Endodermal cell (in vitro differentiated cells): ENCODE data around the gene UBASH3A. TPM values are rescaled to one million over a fixed set of nuclear protein-coding genes. Genes with fewer than 3 reads are reported as not detected.

ENCODE experiments used
- DNase-seq: peaks from one replicate; pipeline ENCODE4 v3.0.0-alpha.2; 2017
- H3K27ac ChIP-seq: 2 replicates; pipeline ENCODE4 v1.5.1; 2013; ENCODE audit warnings: mild to moderate bottlenecking, low read depth, low read length, moderate library complexity
- H3K27me3 ChIP-seq: 2 replicates; pipeline ENCODE4 v1.6.1; 2013; ENCODE audit warnings: mild to moderate bottlenecking, low read length, moderate library complexity; ENCODE audit not compliant: insufficient read depth, control insufficient read depth, poor library complexity, severe bottlenecking
- H3K36me3 ChIP-seq: 2 replicates; pipeline ENCODE4 v1.7.0; 2013; ENCODE audit warnings: mild to moderate bottlenecking, low read length, moderate library complexity; ENCODE audit not compliant: control insufficient read depth, insufficient read depth
- H3K4me1 ChIP-seq: one replicate; pipeline ENCODE4 v1.7.0; 2013; ENCODE audit warnings: low read length; ENCODE audit not compliant: control insufficient read depth, insufficient read depth
- H3K4me3 ChIP-seq: 2 replicates; pipeline ENCODE4 v1.5.1; 2013; ENCODE audit warnings: mild to moderate bottlenecking, low read length, moderate library complexity
- H3K9ac ChIP-seq: 2 replicates; pipeline ENCODE4 v1.6.1; 2013; ENCODE audit warnings: mild to moderate bottlenecking, low read length, moderate library complexity; ENCODE audit not compliant: poor library complexity, severe bottlenecking; ENCODE audit errors: extremely low read depth
- H3K9me3 ChIP-seq: 2 replicates; pipeline ENCODE4 v1.6.1; 2013; ENCODE audit warnings: mild to moderate bottlenecking, low read length, moderate library complexity; ENCODE audit not compliant: control insufficient read depth
- H3K27ac Mint-ChIP-seq: 2 replicates; pipeline ENCODE4 v1.8.0; 2020; ENCODE audit warnings: mixed read lengths
- H3K27me3 Mint-ChIP-seq: 2 replicates; pipeline ENCODE4 v1.8.0; 2021; ENCODE audit warnings: mild to moderate bottlenecking, mixed read lengths; ENCODE audit not compliant: insufficient read depth
- H3K36me3 Mint-ChIP-seq: 2 replicates; pipeline ENCODE4 v1.8.0; 2020; ENCODE audit warnings: low read depth, mixed read lengths
- H3K4me1 Mint-ChIP-seq: 2 replicates; pipeline ENCODE4 v1.8.0; 2020; ENCODE audit warnings: mixed read lengths
- H3K4me3 Mint-ChIP-seq: 2 replicates; pipeline ENCODE4 v1.8.0; 2020; ENCODE audit warnings: mild to moderate bottlenecking, moderate library complexity, mixed read lengths
- H3K9me3 Mint-ChIP-seq: 2 replicates; pipeline ENCODE4 v1.8.0; 2020; ENCODE audit warnings: mild to moderate bottlenecking, mixed read lengths
- WGBS, 2 experiments: methylation state at CpG; one replicate each; pipeline versions ENCODE4 v1.1.5 to v1.1.7; 2013; ENCODE audit warnings: missing lambda C conversion rate in 2 of 2, mixed read lengths in 1 of 2; ENCODE audit not compliant: insufficient coverage in 1 of 2, insufficient read length in 1 of 2; 5-methylcytosine and 5-hydroxymethylcytosine counted together
- total RNA-seq, 2 donors: library from RNA; stranded (reverse); fragmentation: NEBNext Ultra II Directional in 1 of 2; extraction: Animal tissue kit (Norgen Biotek cat#: 25700) in 1 of 2; gene quantifications; 2 replicates in 1 of 2; 3 replicates in 1 of 2; pipeline ENCODE4 v1.2.1, GENCODE V29; 2021
- TF ChIP-seq, protein P1 (sequence below): fragments of 200-600 bp; sonication (generic); conservative IDR thresholded peaks from 2 replicates; pipeline ENCODE4 v1.5.0; 2021; ENCODE audit warnings: antibody characterized with exemption, mild to moderate bottlenecking

The UBASH3A gene
- total RNA-seq, 2 donors from 2014 or later, result not detected

DNA sequence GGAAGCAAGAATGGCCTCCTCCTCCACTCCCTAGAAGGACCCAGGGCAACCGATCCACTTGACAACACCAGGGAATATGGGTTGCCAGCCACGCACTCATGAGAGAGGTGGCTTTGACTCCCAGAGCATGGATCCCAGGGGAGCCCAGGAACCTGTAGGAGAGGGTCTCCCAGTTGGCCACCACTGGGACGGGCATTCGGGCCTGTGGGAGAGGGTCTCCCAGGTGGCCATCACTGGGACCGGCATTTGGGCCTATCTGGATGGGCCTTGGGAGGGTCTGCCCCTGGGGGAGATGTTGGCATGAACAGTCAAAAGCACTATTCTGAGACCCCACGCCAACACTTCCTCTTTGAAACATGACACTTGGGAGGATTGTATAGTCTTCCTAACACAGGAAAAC is 37.9 kb upstream of the UBASH3A start:
- Mint-ChIP-seq H3K4me1 (peaks cover 11% of the 10 kb centered on the region), H3K9me3 (no peaks in the 10 kb centered on the region), H3K36me3 (no peaks in the 10 kb centered on the region), H3K27ac (no peak overlapping the region), H3K4me3 (no peak overlapping the region), H3K27me3 (peaks cover 2% of the 10 kb centered on the region)
- Histone ChIP-seq H3K36me3 (no peaks in the 10 kb centered on the region), H3K4me1 (peaks cover 4% of the 10 kb centered on the region), H3K4me3 (no peak overlapping the region), H3K9me3 (no peaks in the 10 kb centered on the region), H3K9ac (no peak overlapping the region), H3K27me3 (no peaks in the 10 kb centered on the region), H3K27ac (no peak overlapping the region)
- 86 to 92% methylated on average over 5 to 6 of the region's 6 CpGs for WGBS, 2 experiments
- TF ChIP-seq, protein P1, sequence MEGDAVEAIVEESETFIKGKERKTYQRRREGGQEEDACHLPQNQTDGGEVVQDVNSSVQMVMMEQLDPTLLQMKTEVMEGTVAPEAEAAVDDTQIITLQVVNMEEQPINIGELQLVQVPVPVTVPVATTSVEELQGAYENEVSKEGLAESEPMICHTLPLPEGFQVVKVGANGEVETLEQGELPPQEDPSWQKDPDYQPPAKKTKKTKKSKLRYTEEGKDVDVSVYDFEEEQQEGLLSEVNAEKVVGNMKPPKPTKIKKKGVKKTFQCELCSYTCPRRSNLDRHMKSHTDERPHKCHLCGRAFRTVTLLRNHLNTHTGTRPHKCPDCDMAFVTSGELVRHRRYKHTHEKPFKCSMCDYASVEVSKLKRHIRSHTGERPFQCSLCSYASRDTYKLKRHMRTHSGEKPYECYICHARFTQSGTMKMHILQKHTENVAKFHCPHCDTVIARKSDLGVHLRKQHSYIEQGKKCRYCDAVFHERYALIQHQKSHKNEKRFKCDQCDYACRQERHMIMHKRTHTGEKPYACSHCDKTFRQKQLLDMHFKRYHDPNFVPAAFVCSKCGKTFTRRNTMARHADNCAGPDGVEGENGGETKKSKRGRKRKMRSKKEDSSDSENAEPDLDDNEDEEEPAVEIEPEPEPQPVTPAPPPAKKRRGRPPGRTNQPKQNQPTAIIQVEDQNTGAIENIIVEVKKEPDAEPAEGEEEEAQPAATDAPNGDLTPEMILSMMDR, result no peak
- no peak for DNase-seq

DNA sequence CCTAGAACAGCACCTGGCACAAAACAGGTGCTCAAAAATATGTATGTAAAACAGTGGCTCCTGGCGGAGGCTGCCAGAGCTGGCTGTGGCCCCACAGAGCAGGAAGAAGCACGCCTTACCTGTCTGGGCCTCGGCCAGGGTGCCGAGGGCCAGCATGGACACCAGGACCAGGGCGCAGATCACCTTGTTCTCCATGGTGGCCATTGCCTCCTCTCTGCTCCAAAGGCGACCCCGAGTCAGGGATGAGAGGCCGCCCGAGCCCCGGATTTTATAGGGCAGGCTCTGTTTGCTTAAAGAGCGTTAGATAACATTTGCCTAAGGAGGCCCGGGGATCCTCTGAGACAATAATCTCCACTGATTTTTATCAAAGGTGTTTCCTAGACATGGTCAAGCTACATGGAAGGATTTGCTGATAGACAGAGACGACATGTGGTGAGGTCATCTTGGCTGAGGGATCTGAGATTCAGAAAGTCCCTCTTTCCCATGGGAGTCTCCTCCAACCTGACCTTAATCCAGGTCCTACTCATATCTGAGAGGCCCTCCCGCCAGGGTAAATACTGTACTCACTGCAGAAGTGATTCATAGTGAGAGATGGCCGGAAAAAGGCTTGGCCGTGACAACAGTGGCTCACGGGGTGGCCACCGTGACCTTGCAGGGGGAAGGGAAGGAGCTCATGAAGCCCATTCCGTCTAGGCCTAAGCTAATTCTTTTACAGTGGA is 37.3 kb upstream of the UBASH3A start, which contains the start of gene TFF1:
TSS of gene TFF1 (minus strand) at position 244 of the 719 bp plus-strand sequence. CDS start at position 204, 40 bp downstream.
- Mint-ChIP-seq H3K27me3 (peaks cover 2% of the 10 kb centered on the region), H3K27ac (no peak within 1 kb of the TSS), H3K9me3 (no peaks in the 10 kb centered on the region), H3K4me3 (no peak within 1 kb of the TSS), H3K4me1 (peaks cover 11% of the 10 kb centered on the region), H3K36me3 (no peaks in the 10 kb centered on the region)
- Histone ChIP-seq H3K36me3 (no peaks in the 10 kb centered on the region), H3K4me1 (peaks cover 4% of the 10 kb centered on the region), H3K27me3 (no peaks in the 10 kb centered on the region), H3K4me3 (no peak within 1 kb of the TSS), H3K9ac (no peak within 1 kb of the TSS), H3K27ac (no peak within 1 kb of the TSS), H3K9me3 (no peaks in the 10 kb centered on the region)
- WGBS, 2 experiments, result 88 to 90% methylated on average over 17 to 19 of the region's 19 CpGs
- TF ChIP-seq, protein P1, result no peak
- no peak for DNase-seq

DNA sequence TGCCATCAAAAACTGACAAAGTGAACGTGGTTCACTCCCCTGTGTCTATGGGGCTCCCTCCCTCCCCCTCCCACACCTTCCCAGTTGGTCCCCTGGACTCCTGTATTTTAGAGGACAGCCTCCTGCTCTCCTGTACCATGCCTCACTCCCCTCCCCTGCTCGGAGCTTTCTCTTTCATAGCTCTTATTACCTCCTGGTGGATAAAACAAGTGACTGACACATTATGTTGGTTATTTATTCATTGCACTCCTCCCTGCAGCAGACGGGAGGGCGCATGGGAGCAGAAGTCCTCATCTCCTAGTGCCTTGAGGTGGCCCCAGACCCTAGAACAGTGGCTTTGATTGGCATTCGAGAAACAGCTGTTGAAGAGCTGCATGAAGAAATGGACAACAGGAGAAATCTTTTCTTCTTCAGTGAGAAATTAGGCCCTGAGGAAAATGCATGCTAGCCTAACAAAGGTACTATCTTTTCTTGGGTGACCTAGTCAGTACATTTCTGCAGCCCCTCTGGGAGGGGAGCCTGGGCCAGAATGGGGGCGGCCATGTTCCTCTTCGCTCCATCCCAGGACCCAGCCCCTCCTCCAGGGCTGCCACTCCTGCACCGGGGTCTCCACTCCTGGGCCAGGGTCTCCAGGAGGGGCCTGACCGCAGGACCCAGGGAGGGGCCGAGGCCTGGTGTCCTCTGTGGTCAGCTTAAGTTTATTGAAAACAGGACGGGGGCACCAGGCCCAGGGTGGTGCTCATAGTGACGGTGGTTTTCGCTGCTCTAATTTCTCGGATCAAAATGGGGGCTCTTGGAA is 36.1 kb upstream of the UBASH3A start:
- Histone ChIP-seq H3K27me3 (no peaks in the 10 kb centered on the region), H3K9me3 (no peaks in the 10 kb centered on the region), H3K4me1 (peaks cover 4% of the 10 kb centered on the region), H3K4me3 (no peak overlapping the region), H3K27ac (no peak overlapping the region), H3K9ac (no peak overlapping the region), H3K36me3 (no peaks in the 10 kb centered on the region)
- H3K4me1 Mint-ChIP-seq, result peaks cover 11% of the 10 kb centered on the region
- H3K36me3 Mint-ChIP-seq, result no peaks in the 10 kb centered on the region
- no peak overlapping the region for H3K4me3 Mint-ChIP-seq
- 90 to 91% methylated on average over 10 to 14 of the region's 14 CpGs for WGBS, 2 experiments
- no peak for DNase-seq
- TF ChIP-seq, protein P1, result no peak
- H3K27ac Mint-ChIP-seq, result no peak overlapping the region
- no peaks in the 10 kb centered on the region for H3K9me3 Mint-ChIP-seq
- peaks cover 2% of the 10 kb centered on the region for H3K27me3 Mint-ChIP-seq
